Neural cell (in vitro differentiated cells): Measurements from ENCODE around the gene DAG1. TPM values are rescaled to one million over a fixed set of nuclear protein-coding genes. Genes with fewer than 3 reads are reported as not detected.

ENCODE experiments used
- H2AFZ ChIP-seq: fragments of 200-600, 300-800 bp; sonication (generic), shearing (Covaris generic); 2 replicates; pipeline ENCODE4 v1.6.0; 2014; ENCODE audit warnings: low read depth, mild to moderate bottlenecking, antibody characterized with exemption, low read length, moderate library complexity
- H3F3A ChIP-seq: fragments of 200-600 bp; shearing (Covaris generic); 2 replicates; pipeline ENCODE4 v1.6.1; 2016; ENCODE audit warnings: mild to moderate bottlenecking, moderate library complexity, mixed read lengths, antibody characterized with exemption, low read length; ENCODE audit not compliant: insufficient read depth, poor library complexity, severe bottlenecking
- H3K27ac ChIP-seq: fragments of 200-600, 300-800 bp; sonication (generic), shearing (Covaris generic); 2 replicates; pipeline ENCODE4 v1.5.1; 2014; ENCODE audit warnings: mild to moderate bottlenecking, low read length, moderate library complexity
- H3K27me3 ChIP-seq: fragments of 300-800, 200-600 bp; sonication (generic), shearing (Covaris generic); 2 replicates; pipeline ENCODE4 v1.6.0; 2014; ENCODE audit warnings: mild to moderate bottlenecking, low read depth, low read length, moderate library complexity; ENCODE audit not compliant: insufficient read depth
- H3K36me3 ChIP-seq: fragments of 300-800, 200-600 bp; sonication (generic), shearing (Covaris generic); 2 replicates; pipeline ENCODE4 v1.5.1; 2014; ENCODE audit warnings: mild to moderate bottlenecking, antibody characterized with exemption, low read length, moderate library complexity; ENCODE audit not compliant: insufficient read depth
- H3K4me2 ChIP-seq: fragments of 300-800, 200-600 bp; sonication (generic), shearing (Covaris generic); 2 replicates; pipeline ENCODE4 v1.6.0; 2014; ENCODE audit warnings: mild to moderate bottlenecking, low read length
- H3K4me3 ChIP-seq: fragments of 300-800, 200-600 bp; sonication (generic), shearing (Covaris generic); 2 replicates; pipeline ENCODE4 v1.5.1; 2014; ENCODE audit warnings: mild to moderate bottlenecking, low read length, moderate library complexity
- H3K79me2 ChIP-seq: fragments of 200-600 bp; shearing (Covaris generic); replicated peaks from 2 replicates; pipeline ENCODE4 v1.6.0; 2014; ENCODE audit warnings: mild to moderate bottlenecking, low read length, moderate library complexity; ENCODE audit not compliant: insufficient read depth
- H3K9ac ChIP-seq: fragments of 300-800, 200-600 bp; sonication (generic), shearing (Covaris generic); 2 replicates; pipeline ENCODE4 v1.6.1; 2016; ENCODE audit warnings: mild to moderate bottlenecking, low read length, mixed read lengths
- H3K9me2 ChIP-seq: fragments of 200-600 bp; shearing (Covaris generic); 2 replicates; pipeline ENCODE4 v1.6.1; 2016; ENCODE audit warnings: mild to moderate bottlenecking, low read length, mixed read lengths; ENCODE audit not compliant: insufficient read depth
- H3K9me3 ChIP-seq: fragments of 200-600, 300-800 bp; sonication (generic), shearing (Covaris generic); 2 replicates; pipeline ENCODE4 v1.6.1; 2016; ENCODE audit warnings: mild to moderate bottlenecking, mixed run types, low read length, moderate library complexity, mixed read lengths
- H4K20me1 ChIP-seq: fragments of 200-600 bp; shearing (Covaris generic); 2 replicates; pipeline ENCODE4 v1.6.1; 2016; ENCODE audit warnings: mild to moderate bottlenecking, mixed run types; ENCODE audit not compliant: insufficient read depth
- EP300 ChIP-seq: fragments of 450-650 bp; conservative IDR thresholded peaks from 2 replicates; pipeline ENCODE4 v1.6.1; 2014; ENCODE audit warnings: antibody characterized with exemption, mild to moderate bottlenecking, moderate library complexity; ENCODE audit not compliant: poor library complexity, severe bottlenecking
- EZH2 ChIP-seq: fragments of 200-600, 300-800 bp; shearing (Covaris generic), sonication (generic); IDR thresholded peaks from 2 replicates; pipeline ENCODE4 v1.6.1; 2014; ENCODE audit warnings: antibody characterized with exemption, low read length, borderline replicate concordance, mild to moderate bottlenecking; ENCODE audit not compliant: insufficient read depth, poor library complexity, severe bottlenecking
- MXI1 ChIP-seq: fragments of 450-650 bp; conservative IDR thresholded peaks from 2 replicates; pipeline ENCODE4 v1.6.1; 2014; ENCODE audit warnings: antibody characterized with exemption, mild to moderate bottlenecking; ENCODE audit not compliant: poor library complexity, severe bottlenecking
- POLR2AphosphoS5 ChIP-seq: IDR thresholded peaks from 2 replicates; pipeline ENCODE4 v1.6.1; 2012
- RAD21 ChIP-seq: fragments of 450-650 bp; conservative IDR thresholded peaks from 2 replicates; pipeline ENCODE4 v1.6.1; 2014; ENCODE audit warnings: antibody characterized with exemption, mild to moderate bottlenecking, moderate library complexity
- SMC3 ChIP-seq: fragments of 450-650 bp; conservative IDR thresholded peaks from 2 replicates; pipeline ENCODE4 v1.6.1; 2014; ENCODE audit warnings: antibody characterized with exemption, mild to moderate bottlenecking, moderate library complexity; ENCODE audit not compliant: poor library complexity
- TAF1 ChIP-seq: IDR thresholded peaks from 2 replicates; pipeline ENCODE4 v1.6.1; 2012; ENCODE audit warnings: low read depth
- polyA plus RNA-seq: library from polyadenylated mRNA; depleted of rRNA; stranded (reverse); fragments of >200 nt; gene quantifications from 2 replicates; pipeline ENCODE4 v1.2.3, GENCODE V29; 2014
- TF ChIP-seq, protein P1 (sequence below): fragments of 450-650 bp; IDR thresholded peaks from 2 replicates; pipeline ENCODE4 v1.5.1; 2014; ENCODE audit warnings: antibody characterized with exemption, mild to moderate bottlenecking, moderate library complexity; ENCODE audit not compliant: poor library complexity, severe bottlenecking
- TF ChIP-seq, protein P2 (sequence below): IDR thresholded peaks from 2 replicates; pipeline ENCODE4 v1.6.1; 2012; ENCODE audit warnings: borderline replicate concordance

Gene DAG1
- polyA plus RNA-seq, 1 donor from 2014 or later = 14.3 TPM

DNA sequence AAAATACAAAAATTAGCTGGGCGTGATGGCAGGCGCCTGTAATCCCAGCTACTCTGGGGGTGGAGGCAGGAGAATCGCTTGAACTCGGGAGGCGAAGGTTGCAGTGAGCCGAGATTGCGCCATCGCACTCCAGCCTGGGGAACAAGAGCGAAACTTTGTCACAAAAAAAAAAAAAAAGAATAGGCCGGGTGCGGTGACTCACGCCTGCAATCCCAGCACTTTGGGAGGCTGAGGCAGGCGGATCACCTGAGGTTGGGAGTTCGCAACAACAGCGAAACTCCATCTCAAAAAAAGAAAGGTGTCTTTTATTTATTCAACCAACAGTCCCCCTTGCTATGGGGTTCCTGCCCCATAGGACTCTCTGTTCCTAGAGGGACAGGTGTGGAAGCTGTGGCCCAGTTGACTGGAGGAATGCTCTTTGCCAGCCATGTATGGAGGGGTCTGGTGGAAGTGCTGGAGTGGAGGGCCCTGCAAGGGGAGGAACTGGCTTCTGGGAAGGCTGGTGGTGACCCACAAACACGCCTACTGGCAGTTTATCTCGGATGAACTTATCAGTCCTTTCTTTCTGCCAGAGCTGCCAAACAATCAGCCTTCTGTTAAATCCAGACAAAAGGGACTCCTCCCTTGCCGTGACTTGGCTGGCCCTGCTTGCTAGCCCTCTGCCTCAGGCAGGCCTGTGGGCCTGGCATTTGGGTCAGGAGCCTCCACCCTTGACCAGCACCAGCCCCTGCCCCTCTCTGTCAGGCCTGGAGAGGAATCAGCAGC is 4.6 kb upstream of the DAG1 start:
- Histone ChIP-seq H3K4me3 (no peak overlapping the region), H3K4me2 (no peak overlapping the region), H3K9me2 (no peaks in the 10 kb centered on the region), H3K27me3 (no peaks in the 10 kb centered on the region), H3K9ac (no peak overlapping the region), H4K20me1 (no peaks in the 10 kb centered on the region), H3K36me3 (no peaks in the 10 kb centered on the region), H3K79me2 (no peaks in the 10 kb centered on the region), H3F3A (no peaks in the 10 kb centered on the region), H3K27ac (no peak overlapping the region), H3K9me3 (no peaks in the 10 kb centered on the region), H2AFZ (no peak overlapping the region)
- TF ChIP-seq POLR2AphosphoS5 = no peak

DNA sequence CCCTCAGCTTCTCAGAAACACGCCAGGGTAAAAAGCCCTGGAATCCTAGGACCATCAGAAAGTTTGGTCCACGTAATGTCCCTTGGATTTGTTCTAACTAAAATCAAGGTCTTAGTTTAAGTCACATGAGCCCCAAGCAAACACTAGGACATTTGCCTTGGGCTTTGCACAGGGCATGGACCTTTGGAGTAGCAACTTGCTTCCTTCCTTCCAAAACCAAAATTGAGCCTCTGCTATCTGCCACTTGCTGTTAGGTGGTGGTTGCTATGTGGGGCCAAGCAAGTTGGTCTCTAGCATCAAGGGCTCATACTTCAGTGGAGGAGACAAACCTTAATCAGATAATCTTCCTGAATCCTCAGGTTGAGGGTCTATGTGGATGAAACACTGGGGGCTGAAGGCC is 4.0 kb upstream of the DAG1 start:
- no peaks in the 10 kb centered on the region for H3K9me3 ChIP-seq
- H3K27ac ChIP-seq = no peak overlapping the region
- H4K20me1 ChIP-seq = peaks cover 5% of the 10 kb centered on the region
- no peak overlapping the region for H3K4me2 ChIP-seq
- no peak overlapping the region for H3K4me3 ChIP-seq
- no peaks in the 10 kb centered on the region for H3K27me3 ChIP-seq
- H3K9ac ChIP-seq = no peak overlapping the region
- TF ChIP-seq RAD21 (no peak), MXI1 (no peak), EZH2 (no peak), SMC3 (no peak), POLR2AphosphoS5 (no peak), EP300 (no peak), TAF1 (no peak)
- TF ChIP-seq, protein P1, sequence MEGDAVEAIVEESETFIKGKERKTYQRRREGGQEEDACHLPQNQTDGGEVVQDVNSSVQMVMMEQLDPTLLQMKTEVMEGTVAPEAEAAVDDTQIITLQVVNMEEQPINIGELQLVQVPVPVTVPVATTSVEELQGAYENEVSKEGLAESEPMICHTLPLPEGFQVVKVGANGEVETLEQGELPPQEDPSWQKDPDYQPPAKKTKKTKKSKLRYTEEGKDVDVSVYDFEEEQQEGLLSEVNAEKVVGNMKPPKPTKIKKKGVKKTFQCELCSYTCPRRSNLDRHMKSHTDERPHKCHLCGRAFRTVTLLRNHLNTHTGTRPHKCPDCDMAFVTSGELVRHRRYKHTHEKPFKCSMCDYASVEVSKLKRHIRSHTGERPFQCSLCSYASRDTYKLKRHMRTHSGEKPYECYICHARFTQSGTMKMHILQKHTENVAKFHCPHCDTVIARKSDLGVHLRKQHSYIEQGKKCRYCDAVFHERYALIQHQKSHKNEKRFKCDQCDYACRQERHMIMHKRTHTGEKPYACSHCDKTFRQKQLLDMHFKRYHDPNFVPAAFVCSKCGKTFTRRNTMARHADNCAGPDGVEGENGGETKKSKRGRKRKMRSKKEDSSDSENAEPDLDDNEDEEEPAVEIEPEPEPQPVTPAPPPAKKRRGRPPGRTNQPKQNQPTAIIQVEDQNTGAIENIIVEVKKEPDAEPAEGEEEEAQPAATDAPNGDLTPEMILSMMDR = no peak
- TF ChIP-seq, protein P2, sequence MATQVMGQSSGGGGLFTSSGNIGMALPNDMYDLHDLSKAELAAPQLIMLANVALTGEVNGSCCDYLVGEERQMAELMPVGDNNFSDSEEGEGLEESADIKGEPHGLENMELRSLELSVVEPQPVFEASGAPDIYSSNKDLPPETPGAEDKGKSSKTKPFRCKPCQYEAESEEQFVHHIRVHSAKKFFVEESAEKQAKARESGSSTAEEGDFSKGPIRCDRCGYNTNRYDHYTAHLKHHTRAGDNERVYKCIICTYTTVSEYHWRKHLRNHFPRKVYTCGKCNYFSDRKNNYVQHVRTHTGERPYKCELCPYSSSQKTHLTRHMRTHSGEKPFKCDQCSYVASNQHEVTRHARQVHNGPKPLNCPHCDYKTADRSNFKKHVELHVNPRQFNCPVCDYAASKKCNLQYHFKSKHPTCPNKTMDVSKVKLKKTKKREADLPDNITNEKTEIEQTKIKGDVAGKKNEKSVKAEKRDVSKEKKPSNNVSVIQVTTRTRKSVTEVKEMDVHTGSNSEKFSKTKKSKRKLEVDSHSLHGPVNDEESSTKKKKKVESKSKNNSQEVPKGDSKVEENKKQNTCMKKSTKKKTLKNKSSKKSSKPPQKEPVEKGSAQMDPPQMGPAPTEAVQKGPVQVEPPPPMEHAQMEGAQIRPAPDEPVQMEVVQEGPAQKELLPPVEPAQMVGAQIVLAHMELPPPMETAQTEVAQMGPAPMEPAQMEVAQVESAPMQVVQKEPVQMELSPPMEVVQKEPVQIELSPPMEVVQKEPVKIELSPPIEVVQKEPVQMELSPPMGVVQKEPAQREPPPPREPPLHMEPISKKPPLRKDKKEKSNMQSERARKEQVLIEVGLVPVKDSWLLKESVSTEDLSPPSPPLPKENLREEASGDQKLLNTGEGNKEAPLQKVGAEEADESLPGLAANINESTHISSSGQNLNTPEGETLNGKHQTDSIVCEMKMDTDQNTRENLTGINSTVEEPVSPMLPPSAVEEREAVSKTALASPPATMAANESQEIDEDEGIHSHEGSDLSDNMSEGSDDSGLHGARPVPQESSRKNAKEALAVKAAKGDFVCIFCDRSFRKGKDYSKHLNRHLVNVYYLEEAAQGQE = no peak
- H3K9me2 ChIP-seq = no peaks in the 10 kb centered on the region
- H3F3A ChIP-seq = peaks cover 6% of the 10 kb centered on the region
- no peaks in the 10 kb centered on the region for H3K36me3 ChIP-seq
- H3K79me2 ChIP-seq = peaks cover 5% of the 10 kb centered on the region
- no peak overlapping the region for H2AFZ ChIP-seq
